ENCODE data around the gene PLCXD3. TPM values are rescaled to one million over a fixed set of nuclear protein-coding genes. Genes with fewer than 3 reads are reported as not detected.

The PLCXD3 gene
- total RNA-seq, 1 experiment from 2014 or later, result 0.10 TPM

DNA sequence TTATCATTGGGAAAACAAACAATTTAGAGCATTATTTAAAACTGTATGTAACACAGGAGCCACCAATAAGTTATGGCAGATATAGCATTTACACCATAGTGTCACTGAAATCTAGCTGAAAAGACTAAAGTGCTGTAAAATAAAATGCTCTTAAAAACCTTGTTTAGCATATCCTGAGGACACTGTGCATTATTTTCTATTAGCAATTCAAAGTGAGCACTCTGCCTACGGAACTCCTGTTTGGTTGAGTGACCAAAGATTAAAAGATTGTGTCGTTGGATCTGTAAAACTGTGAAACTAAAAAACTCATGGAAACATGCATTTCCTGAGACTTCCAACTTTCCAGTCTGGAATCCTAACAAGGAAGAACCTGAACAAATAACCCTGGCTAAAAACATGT lies 201.1 kb downstream of the PLCXD3 start:
- Histone ChIP-seq H3K4me3 (ENCODE audit: low read depth in 2 of 2, low read length in 2 of 2) (no peak overlapping the region), H3K27me3 (ENCODE audit: control insufficient read depth, insufficient read depth, low read length) (no peaks in the 10 kb centered on the region), H3K27ac (ENCODE audit: low read length) (no peak overlapping the region), H3K9me3 (ENCODE audit: control insufficient read depth, insufficient read depth, low read depth, low read length) (no peaks in the 10 kb centered on the region), H3K4me1 (ENCODE audit: control insufficient read depth, insufficient read depth, low read length) (no peaks in the 10 kb centered on the region), H3K36me3 (ENCODE audit: control insufficient read depth, insufficient read depth, low read length) (no peaks in the 10 kb centered on the region)
- intact Hi-C loops (cut with micrococcal nuclease; ENCODE audit: unreplicated experiment), result no loop called here
- ChIA-PET CTCF (no interaction called here), POLR2A (no interaction called here)
- ATAC-seq (no peak), DNase-seq (ENCODE audit: low read depth, low spot score) (no peak)
- in situ Hi-C loops (cut with HindIII; ENCODE audit: low pct_unique_long_range_greater_than_20kb, low sequenced_read_pairs), result no loop called here
- TF ChIP-seq, protein P1, sequence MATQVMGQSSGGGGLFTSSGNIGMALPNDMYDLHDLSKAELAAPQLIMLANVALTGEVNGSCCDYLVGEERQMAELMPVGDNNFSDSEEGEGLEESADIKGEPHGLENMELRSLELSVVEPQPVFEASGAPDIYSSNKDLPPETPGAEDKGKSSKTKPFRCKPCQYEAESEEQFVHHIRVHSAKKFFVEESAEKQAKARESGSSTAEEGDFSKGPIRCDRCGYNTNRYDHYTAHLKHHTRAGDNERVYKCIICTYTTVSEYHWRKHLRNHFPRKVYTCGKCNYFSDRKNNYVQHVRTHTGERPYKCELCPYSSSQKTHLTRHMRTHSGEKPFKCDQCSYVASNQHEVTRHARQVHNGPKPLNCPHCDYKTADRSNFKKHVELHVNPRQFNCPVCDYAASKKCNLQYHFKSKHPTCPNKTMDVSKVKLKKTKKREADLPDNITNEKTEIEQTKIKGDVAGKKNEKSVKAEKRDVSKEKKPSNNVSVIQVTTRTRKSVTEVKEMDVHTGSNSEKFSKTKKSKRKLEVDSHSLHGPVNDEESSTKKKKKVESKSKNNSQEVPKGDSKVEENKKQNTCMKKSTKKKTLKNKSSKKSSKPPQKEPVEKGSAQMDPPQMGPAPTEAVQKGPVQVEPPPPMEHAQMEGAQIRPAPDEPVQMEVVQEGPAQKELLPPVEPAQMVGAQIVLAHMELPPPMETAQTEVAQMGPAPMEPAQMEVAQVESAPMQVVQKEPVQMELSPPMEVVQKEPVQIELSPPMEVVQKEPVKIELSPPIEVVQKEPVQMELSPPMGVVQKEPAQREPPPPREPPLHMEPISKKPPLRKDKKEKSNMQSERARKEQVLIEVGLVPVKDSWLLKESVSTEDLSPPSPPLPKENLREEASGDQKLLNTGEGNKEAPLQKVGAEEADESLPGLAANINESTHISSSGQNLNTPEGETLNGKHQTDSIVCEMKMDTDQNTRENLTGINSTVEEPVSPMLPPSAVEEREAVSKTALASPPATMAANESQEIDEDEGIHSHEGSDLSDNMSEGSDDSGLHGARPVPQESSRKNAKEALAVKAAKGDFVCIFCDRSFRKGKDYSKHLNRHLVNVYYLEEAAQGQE (IDR thresholded peaks at IDR 0.05; ENCODE audit: insufficient read depth in 1 of 2, low read depth in 2 of 2, low read length in 1 of 2), result no peak
- TF ChIP-seq TCF7L2 (IDR thresholded peaks at IDR 0.05; ENCODE audit: low read depth, low read length) (no peak), SIN3A (IDR thresholded peaks at IDR 0.05; ENCODE audit: borderline replicate concordance, insufficient read depth, low read depth, low read length) (no peak)
- BruUV-seq (replicated peaks), result no TSS peak

DNA sequence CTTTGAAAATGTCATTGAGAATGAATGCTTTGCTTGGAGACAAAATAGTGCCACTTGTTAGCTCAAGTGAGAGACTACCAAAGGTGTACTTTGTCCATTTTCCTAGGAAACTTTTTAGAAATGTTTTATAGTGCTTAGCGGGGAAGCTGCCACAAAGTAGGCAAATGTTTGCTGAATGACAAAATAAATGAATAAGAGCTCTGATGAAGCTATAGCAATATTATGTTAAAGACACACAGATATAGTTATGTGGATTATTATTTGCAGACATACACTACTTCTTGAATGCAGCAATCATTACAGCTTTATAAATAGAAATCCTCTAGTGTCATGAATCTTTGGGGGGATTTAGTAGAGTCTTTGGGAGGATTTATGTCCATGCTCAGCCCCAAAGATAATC lies 204.4 kb downstream of the PLCXD3 start:
- H3K27ac ChIP-seq (ENCODE audit: low read length), result no peak overlapping the region
- BruUV-seq (replicated peaks), result no TSS peak
- H3K36me3 ChIP-seq (ENCODE audit: control insufficient read depth, insufficient read depth, low read length), result no peaks in the 10 kb centered on the region
- in situ Hi-C loops (cut with HindIII; ENCODE audit: low pct_unique_long_range_greater_than_20kb, low sequenced_read_pairs), result no loop called here
- ChIA-PET CTCF (no interaction called here), POLR2A (no interaction called here)
- H3K9me3 ChIP-seq (ENCODE audit: control insufficient read depth, insufficient read depth, low read depth, low read length), result no peaks in the 10 kb centered on the region
- ATAC-seq (no peak), DNase-seq (ENCODE audit: low read depth, low spot score) (no peak)
- intact Hi-C loops (cut with micrococcal nuclease; ENCODE audit: unreplicated experiment), result no loop called here
- no peaks in the 10 kb centered on the region for H3K4me1 ChIP-seq (ENCODE audit: control insufficient read depth, insufficient read depth, low read length)
- H3K27me3 ChIP-seq (ENCODE audit: control insufficient read depth, insufficient read depth, low read length), result no peaks in the 10 kb centered on the region
- no peak overlapping the region for H3K4me3 ChIP-seq (ENCODE audit: low read depth in 2 of 2, low read length in 2 of 2)
- TF ChIP-seq, protein P1 (IDR thresholded peaks at IDR 0.05; ENCODE audit: insufficient read depth in 1 of 2, low read depth in 2 of 2, low read length in 1 of 2), result no peak
- TF ChIP-seq POLR2AphosphoS5 (IDR thresholded peaks at IDR 0.05; ENCODE audit: low read depth, low read length), result no peak
- TF ChIP-seq TCF7L2 (IDR thresholded peaks at IDR 0.05; ENCODE audit: low read depth, low read length), result no peak
- no peak for TF ChIP-seq CTCF (IDR thresholded peaks at IDR 0.05)
- no peak for TF ChIP-seq SIN3A (IDR thresholded peaks at IDR 0.05; ENCODE audit: borderline replicate concordance, insufficient read depth, low read depth, low read length)

Measured in Panc1 (cell line).